HL-60/S4 treated with phorbol 12-myristate 13-acetate at 8.2 ng/mL for 4 days and 3 days (cell line): Measurements from ENCODE around the gene NUB1.

Source experiments
- in situ Hi-C: fragments of 300-500 bp; cut with MboI; formaldehyde crosslinking; loops from 2 replicates; pipeline ENCODE4 v1.15.0; 2022; ENCODE audit warnings: low sequenced_read_pairs

NUB1 gene

GRCh38 chr7:151386301-151387160 lies 44.9 kb downstream of the NUB1 start:
- in situ Hi-C loops, result no loop called here

GRCh38 chr7:151387161-151388006 lies 45.8 kb downstream of the NUB1 start:
- in situ Hi-C loops, result no loop called here

GRCh38 chr7:151388007-151388297 lies 46.3 kb downstream of the NUB1 start:
- in situ Hi-C loops, result no loop called here

DNA sequence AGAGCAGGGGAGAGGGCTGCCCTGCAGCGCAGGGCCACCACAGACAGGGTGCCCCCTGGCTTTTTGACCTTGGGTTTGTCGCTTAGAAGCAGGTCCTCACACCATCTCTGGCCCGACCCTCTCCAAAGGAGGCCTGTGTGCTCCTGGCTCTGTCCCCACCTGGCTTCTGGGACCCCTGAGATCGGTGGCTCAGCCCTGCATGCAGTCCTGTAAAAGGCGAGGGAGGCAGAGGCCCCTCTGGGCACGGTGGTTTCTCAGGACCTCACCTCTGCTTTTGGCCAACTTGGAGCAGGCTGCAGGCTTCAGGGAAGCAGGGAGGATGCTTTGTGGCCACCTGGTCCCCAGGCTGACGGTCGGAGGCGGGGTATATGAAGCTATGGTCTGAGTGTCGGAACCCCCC lies 46.8 kb downstream of the NUB1 start:
- in situ Hi-C loops, result no loop called here

DNA sequence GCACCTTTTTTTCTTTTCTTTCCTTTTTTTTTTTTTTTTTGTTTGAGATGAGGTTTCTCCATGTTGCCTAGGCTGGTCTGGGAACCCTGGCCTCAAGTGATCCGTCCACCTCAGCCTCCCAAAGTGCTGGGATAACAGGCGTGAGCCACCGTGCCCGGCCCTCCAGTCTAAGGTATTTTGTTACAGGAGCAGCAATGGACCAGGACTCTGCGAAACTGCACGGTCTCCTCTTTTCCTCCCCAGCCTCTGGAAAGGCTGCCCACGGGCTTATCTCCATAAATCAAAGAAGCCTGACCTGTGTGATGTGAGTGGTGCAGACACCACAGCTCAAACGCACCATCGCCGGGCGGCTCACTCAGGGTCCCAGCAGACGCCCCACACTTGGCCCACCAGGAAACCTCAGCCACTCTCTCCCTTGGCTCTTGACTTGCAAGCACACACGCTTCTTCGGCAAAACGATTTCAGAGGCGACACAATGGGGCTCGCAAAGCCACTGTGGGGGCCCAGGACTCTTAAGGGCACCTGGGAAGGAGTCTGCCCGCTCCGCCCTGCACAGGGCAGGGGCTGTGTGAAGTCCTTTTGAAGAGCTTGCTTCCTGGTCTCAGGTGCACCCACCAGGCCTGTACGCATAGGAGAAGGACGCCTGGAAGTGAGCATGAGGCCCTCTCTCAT lies 47.6 kb downstream of the NUB1 start:
- in situ Hi-C loops, result no loop called here

DNA sequence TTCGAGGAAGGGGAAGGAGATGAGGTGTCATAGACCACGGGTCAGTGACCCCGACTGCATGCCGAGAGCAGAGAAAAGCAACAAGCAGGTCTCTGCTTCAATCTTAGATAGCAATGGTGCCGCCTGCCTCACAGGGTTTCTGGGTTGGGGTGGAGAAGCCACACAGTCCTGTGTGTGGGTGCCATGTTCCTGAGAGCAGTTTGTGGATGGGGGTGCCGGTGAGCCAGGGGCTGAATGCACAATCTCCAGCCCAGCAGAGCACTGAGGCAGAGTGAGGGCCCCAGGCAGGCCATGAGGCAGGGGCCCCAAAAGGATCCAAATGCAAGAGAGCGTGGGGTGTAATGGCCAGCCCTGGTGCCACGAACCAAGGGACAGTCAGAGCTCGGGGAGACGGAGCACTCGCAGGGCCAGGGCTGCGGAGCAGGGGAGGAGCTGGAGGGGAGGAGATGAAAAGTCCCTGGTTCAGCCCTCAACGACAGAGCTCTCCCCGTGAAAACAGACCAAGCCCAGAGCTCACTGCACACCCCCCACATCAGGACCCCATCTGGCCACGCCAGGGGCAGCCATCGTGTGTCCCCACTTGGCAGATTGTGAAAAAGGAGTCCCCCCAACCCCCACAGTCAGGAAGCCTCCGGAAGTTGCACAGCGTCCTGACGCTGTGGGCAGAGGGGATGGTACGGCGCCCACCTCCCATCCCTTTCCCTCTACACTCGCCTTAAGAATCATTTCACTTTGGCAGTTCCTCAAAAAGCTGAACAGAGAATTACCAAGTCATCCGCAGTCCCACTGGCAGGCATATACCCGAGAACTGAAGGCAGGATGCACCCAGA lies 48.4 kb downstream of the NUB1 start:
- in situ Hi-C loops, result no loop called here

DNA sequence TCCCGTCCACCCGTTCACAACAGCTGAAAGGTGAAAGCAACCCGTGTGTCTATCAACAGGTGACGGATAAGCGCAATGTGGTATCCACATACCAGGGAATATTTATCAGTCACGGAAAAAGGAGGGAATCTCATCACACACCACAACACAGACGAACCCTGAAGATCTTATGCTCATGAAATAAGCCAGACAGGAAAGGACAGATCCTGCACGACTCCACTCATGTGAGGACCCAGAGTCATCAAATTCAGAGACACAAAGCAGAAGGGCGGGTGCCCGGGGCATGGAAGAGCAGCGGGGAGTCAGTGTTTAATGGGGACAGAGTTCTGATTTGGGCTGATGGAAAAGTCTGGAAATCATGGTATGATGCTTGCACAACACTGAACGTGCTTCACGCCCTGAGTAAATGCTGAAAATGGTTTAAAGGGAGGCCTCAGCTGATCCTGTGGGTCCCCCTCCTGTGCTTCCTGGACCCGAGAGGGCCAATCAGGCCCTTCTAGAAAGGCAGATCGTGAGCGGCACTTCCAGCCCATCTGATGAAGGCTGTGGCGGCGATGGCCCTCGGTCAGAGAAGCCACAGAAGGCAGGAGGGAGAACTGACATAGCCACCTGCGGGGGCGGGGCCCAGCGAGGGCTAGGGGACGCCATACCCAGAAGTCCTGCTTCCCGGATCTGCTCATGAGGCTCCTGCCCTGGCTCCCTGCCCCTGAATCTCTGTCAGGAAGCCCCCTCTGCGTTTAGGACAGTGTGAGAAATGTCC lies 49.2 kb downstream of the NUB1 start:
- in situ Hi-C loops, result no loop called here

DNA sequence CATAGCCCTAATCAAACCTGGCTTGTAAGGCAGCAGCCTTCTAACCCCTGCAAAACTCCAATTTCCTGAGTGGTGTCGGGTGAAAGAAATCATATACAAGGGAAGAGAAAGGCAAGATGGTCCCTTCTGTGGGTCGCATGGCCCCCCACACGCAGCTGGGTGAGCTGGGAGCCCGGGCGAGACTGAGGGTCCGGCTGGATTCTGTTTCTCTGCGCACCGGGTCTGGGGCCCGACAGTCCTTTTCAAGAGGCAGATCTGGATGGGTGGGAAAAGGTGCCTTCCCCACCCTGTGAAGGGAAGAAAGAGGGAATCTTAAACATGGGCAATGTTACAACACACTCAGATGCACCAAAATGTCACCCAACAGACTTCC lies 49.7 kb downstream of the NUB1 start:
- in situ Hi-C loops, result no loop called here

- in situ Hi-C loops, result no loop called here
These were observed 50.4 kb downstream of the NUB1 start for GRCh38 chr7:151392002-151392401.

- in situ Hi-C loops, result no loop called here
These were observed 50.8 kb downstream of the NUB1 start for GRCh38 chr7:151392426-151392825.

DNA sequence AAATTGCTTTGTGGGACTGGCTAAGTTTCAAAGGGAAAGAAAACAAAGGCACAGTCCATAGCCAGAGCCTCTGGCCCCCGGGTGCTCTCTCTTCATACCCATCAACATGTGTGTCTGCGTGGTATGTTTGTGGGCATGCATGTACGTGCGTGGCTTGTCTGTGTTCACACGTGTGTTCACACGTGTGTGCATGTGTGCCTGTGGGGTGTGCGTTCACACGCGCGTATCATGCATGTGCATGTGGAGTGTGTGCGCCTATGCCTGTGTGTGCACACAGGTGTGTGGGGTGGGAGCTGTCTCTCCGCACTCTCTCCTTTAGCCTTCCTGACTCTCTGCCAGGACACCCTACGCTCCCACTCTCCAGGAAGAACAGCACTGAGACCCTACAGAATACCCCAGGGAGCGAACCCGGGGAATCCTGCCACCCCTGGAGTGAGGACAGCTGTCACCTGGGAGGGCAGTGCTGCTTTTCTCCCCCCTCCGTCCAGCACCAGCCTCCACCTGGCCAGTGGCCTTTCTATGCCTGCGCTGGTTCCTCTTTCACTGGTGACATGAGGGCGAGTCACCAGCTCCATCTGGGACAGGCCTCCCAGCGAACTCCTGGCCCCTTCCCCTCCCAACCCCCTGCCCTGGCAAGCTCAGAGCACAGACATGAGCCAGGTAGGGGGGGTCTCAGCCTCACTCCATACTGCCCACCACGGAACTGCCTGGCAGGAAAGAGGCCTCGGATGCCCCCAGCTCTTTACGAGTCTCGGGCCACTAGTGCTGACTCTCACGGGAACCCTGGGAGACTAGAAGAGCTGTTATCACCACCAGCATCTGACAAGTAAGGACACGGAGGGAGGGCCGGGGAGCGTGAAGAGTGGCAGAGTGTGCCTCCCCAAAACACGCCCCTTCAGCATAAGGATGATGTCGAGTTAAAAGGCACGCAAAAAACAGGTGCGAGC lies 51.7 kb downstream of the NUB1 start:
- in situ Hi-C loops, result no loop called here

GRCh38 chr7:151394076-151395035 lies 52.7 kb downstream of the NUB1 start:
- in situ Hi-C loops, result no loop called here

GRCh38 chr7:151395036-151395367 lies 53.4 kb downstream of the NUB1 start:
- in situ Hi-C loops, result no loop called here

DNA sequence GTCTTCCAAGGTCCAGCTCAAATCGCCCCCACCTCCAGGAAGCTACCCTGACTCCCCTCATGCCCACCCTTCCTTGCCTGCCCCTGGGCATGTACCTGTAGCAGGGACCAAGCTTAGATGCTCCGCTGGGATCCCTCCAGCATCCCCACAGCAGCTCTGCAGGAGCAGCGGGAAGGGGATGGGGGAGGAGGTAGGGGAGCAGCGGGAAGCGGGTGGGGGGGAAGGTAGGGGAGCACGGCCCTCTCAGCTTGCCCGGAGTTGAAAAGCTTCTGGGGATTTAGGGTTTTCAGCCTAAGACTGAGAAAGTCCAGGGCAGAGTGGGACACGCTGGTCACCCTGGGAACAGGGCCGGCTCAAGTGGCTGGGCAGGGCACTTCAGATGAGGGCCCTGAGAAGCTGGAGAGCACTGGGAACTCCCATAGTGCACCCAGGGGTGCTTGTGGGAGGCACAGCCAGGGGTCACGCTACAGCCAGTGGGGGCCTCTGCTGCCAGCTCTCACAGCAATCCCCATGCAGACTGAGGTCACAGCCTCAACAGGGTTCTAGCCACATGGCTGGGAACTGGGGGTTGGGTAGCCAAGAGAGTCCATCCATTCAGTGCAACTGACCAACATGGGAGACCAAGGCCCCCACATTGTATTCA lies 54.8 kb downstream of the NUB1 start:
- in situ Hi-C loops, result no loop called here

- in situ Hi-C loops, result no loop called here
These were observed 55.4 kb downstream of the NUB1 start for GRCh38 chr7:151397026-151397425.

- in situ Hi-C loops, result no loop called here
These were observed 57.1 kb downstream of the NUB1 start for GRCh38 chr7:151398446-151399304.

DNA sequence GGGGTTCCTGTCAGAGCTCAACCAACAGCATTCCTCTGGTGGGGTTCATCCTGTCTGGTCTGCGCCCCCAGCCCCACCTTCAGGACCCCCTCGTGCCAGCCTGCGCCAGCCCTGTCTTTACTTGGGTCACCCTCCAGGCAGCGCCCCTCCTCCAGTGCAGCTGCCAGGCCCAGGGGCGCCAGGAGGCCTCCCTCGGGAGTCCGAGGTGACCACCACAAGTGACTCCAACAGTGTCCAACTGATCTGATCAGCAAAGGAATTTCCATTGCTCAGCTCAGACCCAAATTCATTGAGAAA lies 57.6 kb downstream of the NUB1 start:
- in situ Hi-C loops, result no loop called here
